Large intestine (tissue), 3 donors: ENCODE measurements around the gene HOXC10. TPM values are rescaled to one million over a fixed set of nuclear protein-coding genes. Genes with fewer than 3 reads are reported as not detected.

Experiments used
- DNase-seq, 2 donors: peaks; one replicate each; pipeline versions ENCODE4 v3.0.0 to v3.0.0-alpha.2; 2013
- H3K27ac ChIP-seq: one replicate; pipeline ENCODE4 v1.5.1; 2013; ENCODE audit warnings: low read length
- H3K27me3 ChIP-seq: 2 replicates; pipeline ENCODE4 v1.6.1; 2013; ENCODE audit warnings: low read length; ENCODE audit not compliant: control insufficient read depth, insufficient read depth
- H3K36me3 ChIP-seq: 2 replicates; pipeline ENCODE4 v1.6.1; 2013; ENCODE audit warnings: low read length; ENCODE audit not compliant: control insufficient read depth, insufficient read depth
- H3K4me1 ChIP-seq: one replicate; pipeline ENCODE4 v1.6.1; 2013; ENCODE audit warnings: low read length; ENCODE audit not compliant: control insufficient read depth, insufficient read depth
- H3K4me3 ChIP-seq: one replicate; pipeline ENCODE4 v1.5.1; 2013; ENCODE audit warnings: low read length
- H3K9me3 ChIP-seq: one replicate; pipeline ENCODE4 v1.6.1; 2013; ENCODE audit warnings: mild to moderate bottlenecking, low read depth, low read length, moderate library complexity; ENCODE audit not compliant: control insufficient read depth
- WGBS: methylation state at CpG from one replicate; pipeline ENCODE4 v1.1.5; 2013; ENCODE audit warnings: low lambda C conversion rate; ENCODE audit not compliant: insufficient coverage; 5-methylcytosine and 5-hydroxymethylcytosine counted together
- polyA plus RNA-seq: library from polyadenylated mRNA; unstranded; fragments of 120-200 nt; gene quantifications from one replicate; pipeline ENCODE4 v1.2.1, GENCODE V29; 2013

The HOXC10 gene
- polyA plus RNA-seq, 1 donor: 0.19 TPM

DNA sequence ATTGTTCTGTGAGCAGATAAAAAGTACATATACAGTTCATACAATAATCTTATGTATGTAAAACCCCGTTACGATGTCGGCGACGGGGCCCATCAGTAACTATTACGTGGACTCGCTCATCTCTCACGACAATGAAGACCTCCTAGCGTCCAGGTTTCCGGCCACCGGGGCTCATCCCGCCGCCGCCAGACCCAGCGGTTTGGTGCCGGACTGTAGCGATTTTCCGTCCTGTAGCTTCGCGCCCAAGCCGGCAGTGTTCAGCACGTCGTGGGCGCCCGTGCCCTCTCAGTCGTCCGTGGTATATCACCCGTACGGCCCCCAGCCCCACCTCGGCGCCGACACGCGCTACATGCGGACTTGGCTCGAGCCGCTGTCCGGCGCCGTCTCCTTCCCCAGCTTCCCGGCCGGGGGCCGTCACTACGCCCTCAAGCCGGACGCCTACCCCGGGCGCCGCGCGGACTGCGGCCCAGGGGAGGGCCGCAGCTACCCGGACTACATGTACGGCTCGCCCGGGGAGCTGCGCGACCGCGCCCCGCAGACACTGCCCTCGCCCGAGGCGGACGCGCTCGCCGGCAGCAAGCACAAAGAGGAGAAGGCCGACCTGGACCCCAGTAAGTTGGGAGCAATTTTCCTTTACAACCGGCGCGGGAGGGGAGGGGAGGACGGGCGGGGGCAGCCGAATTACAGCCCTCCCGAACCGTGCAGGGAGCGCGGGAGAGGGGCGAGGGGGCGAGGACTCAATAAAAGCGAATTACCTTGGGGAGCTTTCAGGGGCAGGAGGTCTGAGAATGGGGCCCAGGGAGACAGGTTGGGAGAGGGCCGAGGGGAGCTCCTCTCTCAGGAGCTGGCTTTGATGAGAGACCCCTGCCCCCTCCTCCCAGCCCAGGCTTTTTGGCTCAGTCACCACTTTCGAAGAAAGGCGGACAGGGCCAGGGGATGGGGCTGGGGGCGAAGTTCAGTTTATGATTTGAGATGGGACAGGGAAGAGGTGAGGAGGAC lies 15.5 kb downstream of the HOXC10 start, which contains the start of gene HOXC9:
HOXC9 (plus strand) TSS at position 46 of the 999 bp plus-strand sequence; CDS start at position 74, 28 bp downstream.
- Histone ChIP-seq H3K27ac (no peak within 1 kb of the TSS), H3K4me3 (peak within 1 kb of the TSS; percentile 45), H3K27me3 (peaks cover 100% of the 10 kb centered on the region), H3K4me1 (peaks cover 16% of the 10 kb centered on the region), H3K9me3 (peaks cover 25% of the 10 kb centered on the region), H3K36me3 (no peaks in the 10 kb centered on the region)
- no CpG with 5 or more reads among the region's 87 CpGs for WGBS
- DNase-seq: no peak

DNA sequence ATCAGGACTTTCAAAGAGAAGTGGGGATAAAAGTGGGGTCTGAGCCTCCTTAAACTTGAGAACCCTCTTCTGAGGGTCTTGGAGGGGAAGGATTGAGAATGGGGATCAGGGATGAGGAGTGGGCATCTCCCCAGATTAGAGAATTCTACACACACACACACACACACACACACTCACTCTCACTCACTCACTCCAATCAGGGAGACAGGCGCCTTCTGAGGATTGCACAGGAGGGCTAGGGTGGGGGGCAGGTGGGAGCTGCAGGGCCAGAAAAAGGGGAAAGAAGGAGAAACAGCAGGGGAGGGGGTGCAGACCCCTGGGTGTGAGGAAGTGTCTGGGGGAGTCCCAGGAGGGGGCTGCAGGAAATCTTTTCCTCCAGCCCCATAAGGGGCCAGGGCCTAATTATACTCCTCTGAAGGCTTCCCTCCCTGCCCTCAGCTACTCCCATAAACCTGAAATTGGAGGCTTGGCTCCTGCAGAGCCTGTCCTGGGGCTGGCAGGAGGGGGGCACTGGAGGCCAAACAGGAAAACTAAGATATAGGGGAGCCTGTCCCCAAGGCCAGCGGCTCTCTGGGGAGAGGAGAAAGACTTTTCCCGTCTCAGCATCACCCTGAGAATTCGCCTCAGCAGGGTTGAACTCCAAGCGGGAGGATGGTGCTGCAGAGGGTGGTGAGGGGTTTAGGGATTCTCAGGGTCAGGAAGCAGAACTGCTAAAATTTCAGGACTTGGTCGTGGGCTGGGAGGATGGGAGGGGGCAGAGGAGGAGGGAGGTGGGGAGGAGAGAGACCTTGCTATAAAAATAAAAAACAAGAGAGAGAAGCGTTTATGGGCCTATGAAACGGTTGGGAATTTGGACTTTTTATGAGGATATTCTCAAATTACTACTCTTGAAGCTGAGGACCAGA lies 16.6 kb downstream of the HOXC10 start:
- Histone ChIP-seq H3K4me1 (peaks cover 17% of the 10 kb centered on the region), H3K27ac (no peak overlapping the region), H3K36me3 (no peaks in the 10 kb centered on the region), H3K27me3 (peaks cover 97% of the 10 kb centered on the region), H3K9me3 (peaks cover 19% of the 10 kb centered on the region), H3K4me3 (no peak overlapping the region)
- no CpG with 5 or more reads among the region's 8 CpGs for WGBS
- no peak for DNase-seq

DNA sequence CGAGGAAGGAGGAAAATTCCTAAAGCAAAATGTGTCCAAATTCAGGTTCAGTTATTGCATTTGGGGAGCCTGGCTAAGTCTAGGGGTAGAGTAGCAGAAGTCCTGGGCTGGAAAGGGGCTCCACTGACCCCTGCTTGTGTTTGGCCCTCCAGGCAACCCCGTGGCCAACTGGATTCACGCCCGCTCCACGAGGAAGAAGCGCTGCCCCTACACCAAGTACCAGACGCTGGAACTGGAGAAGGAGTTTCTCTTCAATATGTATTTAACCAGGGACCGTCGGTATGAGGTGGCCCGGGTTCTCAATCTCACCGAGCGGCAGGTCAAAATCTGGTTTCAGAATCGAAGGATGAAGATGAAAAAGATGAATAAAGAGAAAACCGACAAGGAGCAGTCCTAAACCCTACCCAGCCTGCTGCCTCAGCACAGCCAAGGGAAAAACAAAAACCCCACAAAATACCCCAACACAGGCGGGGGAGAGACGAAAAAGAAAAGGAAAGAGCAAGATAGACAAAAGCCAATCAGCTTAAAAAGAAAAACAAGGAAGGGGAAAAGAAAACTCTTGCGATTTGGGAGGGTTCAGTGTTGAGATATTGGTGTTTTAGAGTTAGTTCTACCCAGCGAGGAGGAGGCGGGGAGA lies 17.4 kb downstream of the HOXC10 start:
- H3K27me3 ChIP-seq: peaks cover 97% of the 10 kb centered on the region
- DNase-seq: no peak
- peaks cover 26% of the 10 kb centered on the region for H3K4me1 ChIP-seq
- H3K9me3 ChIP-seq: peaks cover 14% of the 10 kb centered on the region
- H3K27ac ChIP-seq: no peak overlapping the region
- 44% methylated on average over 4 of the region's 19 CpGs for WGBS
- no peaks in the 10 kb centered on the region for H3K36me3 ChIP-seq
- H3K4me3 ChIP-seq: no peak overlapping the region

DNA sequence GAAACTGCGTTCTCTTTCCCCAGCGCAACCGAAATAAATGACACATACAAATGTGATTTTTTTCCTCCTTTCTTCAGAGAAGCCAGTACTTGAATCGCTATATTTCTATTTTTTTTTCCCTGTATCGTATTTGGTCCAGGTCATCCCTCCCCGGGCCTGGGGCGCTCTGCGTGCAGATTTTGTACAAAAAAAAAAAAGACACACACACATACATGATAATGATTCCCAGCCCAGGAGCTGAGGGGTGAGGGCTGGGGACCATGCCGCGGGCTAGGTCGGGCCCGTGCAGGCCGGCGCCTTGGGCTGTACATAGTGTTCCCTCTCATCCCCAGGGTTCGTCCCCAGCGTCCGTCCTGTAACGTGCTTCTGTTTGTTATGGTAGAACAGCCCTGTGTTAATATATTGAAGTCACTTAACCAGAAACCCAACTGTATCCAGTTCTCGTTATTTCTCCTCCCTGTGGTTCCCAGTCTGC lies 18.0 kb downstream of the HOXC10 start:
- no peak overlapping the region for H3K27ac ChIP-seq
- WGBS: no CpG with 5 or more reads among the region's 19 CpGs
- no peak for DNase-seq
- H3K4me3 ChIP-seq: no peak overlapping the region
- H3K9me3 ChIP-seq: peaks cover 10% of the 10 kb centered on the region
- H3K36me3 ChIP-seq: no peaks in the 10 kb centered on the region
- H3K27me3 ChIP-seq: peaks cover 97% of the 10 kb centered on the region
- H3K4me1 ChIP-seq: peaks cover 30% of the 10 kb centered on the region

DNA sequence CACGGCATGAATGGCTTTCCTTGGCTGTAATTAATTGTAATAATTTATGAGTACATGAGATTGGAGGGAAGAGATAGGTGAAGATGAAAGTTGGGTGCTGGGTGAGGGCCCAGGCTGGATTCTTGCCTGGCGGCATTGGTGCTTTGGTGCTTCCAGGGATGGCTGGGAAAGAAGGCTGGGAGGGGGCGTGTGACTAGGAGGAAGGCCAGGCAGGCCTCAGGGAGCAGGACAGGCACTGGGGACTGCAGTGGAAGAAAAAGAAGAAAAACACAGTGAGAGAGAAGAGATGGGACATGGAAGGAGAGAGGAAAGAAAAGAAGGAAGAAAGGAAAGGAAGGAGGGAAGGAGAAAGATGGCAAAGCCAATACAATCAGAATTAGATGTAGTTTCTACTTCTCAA lies 18.7 kb downstream of the HOXC10 start:
- 90% methylated on average over 2 of the region's 3 CpGs for WGBS
- H3K27ac ChIP-seq: no peak overlapping the region

DNA sequence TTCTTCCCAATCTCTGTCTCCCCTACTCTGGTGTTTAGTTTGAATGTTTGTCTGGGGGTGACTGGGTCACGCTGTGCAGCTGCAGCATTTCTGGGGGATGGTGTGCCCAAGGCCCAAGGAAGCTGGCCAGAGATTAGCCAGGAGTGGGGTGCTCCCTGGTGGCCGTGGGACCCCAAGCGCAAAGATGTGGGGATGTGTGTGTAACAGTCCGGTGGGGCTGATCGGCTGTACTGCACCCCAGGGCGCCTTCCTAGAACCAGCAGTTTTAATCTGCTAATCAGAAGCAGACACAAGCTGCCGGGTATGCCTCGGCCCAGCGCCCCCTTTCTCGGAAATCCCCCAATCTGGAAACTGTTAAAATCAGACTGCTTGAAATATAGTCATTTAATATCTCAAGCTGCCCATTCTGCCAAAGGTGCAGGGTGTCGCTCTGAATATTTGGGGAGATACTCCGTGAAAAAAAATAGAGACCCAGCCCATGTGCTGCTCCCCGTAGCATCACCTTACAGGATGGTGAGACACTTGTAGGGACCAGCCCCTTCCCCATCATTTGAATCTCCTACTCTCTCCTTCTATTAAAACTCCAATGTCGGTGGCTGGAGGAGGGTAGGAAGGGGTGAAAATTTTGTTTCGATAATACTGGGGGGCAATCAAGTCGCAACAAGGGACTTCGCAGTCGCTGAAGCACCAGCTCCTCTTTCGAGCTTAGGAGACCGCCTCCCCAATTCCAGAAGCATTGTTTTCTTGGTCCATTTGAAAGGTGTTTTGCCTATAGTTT lies 19.3 kb downstream of the HOXC10 start:
- peaks cover 12% of the 10 kb centered on the region for H3K9me3 ChIP-seq
- H3K4me3 ChIP-seq: no peak overlapping the region
- WGBS: 91% methylated on average over 6 of the region's 20 CpGs
- no peak overlapping the region for H3K27ac ChIP-seq
- no peak for DNase-seq
- H3K36me3 ChIP-seq: no peaks in the 10 kb centered on the region
- peaks cover 95% of the 10 kb centered on the region for H3K27me3 ChIP-seq
- peaks cover 38% of the 10 kb centered on the region for H3K4me1 ChIP-seq

More for the DNA sequence above, 18.7 kb downstream of the HOXC10 start:
- DNase-seq: no peak
- Histone ChIP-seq H3K4me1 (peaks cover 36% of the 10 kb centered on the region), H3K36me3 (no peaks in the 10 kb centered on the region), H3K27me3 (peaks cover 96% of the 10 kb centered on the region), H3K4me3 (no peak overlapping the region), H3K9me3 (peaks cover 11% of the 10 kb centered on the region)

DNA sequence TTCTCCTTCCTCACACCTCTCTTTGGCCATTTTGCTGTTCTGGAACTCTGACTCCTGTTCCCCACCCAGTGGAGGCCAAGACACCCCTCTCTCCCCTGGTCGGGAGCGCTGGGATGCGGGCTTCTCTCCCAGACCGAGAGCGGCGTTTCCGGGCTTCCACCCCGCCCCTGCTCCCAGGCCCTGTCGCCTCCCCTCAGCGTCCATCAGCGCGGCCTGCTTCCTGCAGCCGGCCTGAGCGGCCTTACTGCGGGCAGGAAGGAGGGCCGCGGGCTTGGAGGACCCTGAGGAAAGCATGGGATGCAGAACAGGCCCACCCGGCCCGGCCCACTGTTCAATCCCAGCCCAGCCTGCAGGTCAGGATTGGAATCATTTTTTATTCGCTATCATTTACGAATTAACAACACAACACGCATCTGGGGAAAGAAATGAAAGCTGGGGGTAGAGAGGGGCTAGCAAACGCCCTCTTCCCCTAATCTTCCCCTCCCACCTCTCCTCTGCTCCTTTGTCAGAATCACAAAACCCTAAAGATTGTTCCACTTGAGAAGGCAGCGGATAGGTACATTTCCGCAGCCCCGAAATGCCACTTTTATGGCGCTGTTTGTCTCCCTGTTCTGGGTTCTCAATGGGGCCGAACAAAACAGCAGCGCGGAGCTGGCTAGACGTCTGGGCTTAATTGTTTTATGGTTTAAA lies 20.0 kb downstream of the HOXC10 start:
- peaks cover 42% of the 10 kb centered on the region for H3K4me1 ChIP-seq
- no peak for DNase-seq
- H3K27ac ChIP-seq: no peak overlapping the region
- H3K36me3 ChIP-seq: no peaks in the 10 kb centered on the region
- H3K27me3 ChIP-seq: peaks cover 95% of the 10 kb centered on the region
- peak overlapping the region; percentile 12 for H3K4me3 ChIP-seq
- WGBS: no CpG with 5 or more reads among the region's 31 CpGs
- peaks cover 11% of the 10 kb centered on the region for H3K9me3 ChIP-seq

DNA sequence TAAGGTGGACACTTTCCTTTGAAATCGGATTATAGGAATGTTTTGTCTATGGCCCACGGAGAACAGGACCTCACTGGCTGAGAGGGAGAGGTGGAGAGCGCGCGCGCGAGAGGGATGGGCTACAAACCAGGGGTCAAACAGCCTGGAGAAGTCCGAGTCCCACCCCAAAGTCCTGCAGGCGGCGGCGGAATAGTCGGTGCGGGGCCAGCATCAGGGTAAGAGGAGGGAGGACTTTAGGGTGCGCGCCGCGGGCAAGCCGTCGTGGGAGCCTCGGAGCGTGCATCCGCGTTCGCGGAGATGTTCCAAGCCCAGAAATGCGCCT lies 20.5 kb downstream of the HOXC10 start:
- H3K9me3 ChIP-seq: peaks cover 11% of the 10 kb centered on the region
- H3K27me3 ChIP-seq: peaks cover 95% of the 10 kb centered on the region
- no CpG with 5 or more reads among the region's 26 CpGs for WGBS
- no peak overlapping the region for H3K27ac ChIP-seq
- no peaks in the 10 kb centered on the region for H3K36me3 ChIP-seq
- peak overlapping the region; percentile 12 for H3K4me3 ChIP-seq
- no peak for DNase-seq
- peaks cover 46% of the 10 kb centered on the region for H3K4me1 ChIP-seq
